GM12872 (cell line): Measurements from ENCODE around the gene TMEM87B.

Experiments used
- TF ChIP-seq, protein P1 (sequence below): IDR thresholded peaks from 3 replicates; pipeline ENCODE4 v1.5.1; 2011; ENCODE audit warnings: low read depth, mild to moderate bottlenecking, low read length, moderate library complexity; ENCODE audit not compliant: insufficient read depth

Gene TMEM87B

DNA sequence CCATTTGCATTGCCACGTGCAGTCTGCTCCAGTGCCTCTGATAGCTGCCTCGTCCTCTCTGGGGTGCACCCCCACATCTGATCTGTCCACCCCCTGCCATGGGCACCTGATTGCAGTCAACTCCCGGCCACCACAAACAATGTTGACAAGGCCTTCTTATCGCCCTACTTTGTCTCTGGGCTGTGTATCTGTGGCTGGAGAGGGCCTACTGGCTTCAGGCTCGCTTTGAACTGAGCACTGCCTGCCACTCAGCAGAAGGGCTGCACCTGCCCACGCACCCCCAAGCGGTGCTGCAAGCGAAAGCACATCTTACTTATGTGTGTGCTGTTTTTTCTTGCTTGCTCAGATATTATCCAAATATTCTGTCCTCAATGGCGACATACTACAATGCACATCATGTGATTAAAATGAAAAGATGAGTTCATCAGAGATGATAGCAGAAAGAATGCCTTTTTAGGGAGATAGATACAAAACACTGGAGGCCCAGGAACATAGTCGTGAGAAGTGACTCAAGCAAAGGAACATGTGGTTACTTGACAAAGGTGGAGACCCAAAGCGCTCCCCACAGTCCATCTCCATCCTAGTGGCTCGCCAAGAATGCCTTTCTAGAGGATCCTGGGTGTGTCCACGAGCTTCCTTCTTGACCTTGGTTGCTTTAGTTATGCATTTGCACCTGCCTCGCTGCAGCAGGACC, 111.9 kb downstream of the TMEM87B start:
- TF ChIP-seq, protein P1, sequence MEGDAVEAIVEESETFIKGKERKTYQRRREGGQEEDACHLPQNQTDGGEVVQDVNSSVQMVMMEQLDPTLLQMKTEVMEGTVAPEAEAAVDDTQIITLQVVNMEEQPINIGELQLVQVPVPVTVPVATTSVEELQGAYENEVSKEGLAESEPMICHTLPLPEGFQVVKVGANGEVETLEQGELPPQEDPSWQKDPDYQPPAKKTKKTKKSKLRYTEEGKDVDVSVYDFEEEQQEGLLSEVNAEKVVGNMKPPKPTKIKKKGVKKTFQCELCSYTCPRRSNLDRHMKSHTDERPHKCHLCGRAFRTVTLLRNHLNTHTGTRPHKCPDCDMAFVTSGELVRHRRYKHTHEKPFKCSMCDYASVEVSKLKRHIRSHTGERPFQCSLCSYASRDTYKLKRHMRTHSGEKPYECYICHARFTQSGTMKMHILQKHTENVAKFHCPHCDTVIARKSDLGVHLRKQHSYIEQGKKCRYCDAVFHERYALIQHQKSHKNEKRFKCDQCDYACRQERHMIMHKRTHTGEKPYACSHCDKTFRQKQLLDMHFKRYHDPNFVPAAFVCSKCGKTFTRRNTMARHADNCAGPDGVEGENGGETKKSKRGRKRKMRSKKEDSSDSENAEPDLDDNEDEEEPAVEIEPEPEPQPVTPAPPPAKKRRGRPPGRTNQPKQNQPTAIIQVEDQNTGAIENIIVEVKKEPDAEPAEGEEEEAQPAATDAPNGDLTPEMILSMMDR, result no peak

DNA sequence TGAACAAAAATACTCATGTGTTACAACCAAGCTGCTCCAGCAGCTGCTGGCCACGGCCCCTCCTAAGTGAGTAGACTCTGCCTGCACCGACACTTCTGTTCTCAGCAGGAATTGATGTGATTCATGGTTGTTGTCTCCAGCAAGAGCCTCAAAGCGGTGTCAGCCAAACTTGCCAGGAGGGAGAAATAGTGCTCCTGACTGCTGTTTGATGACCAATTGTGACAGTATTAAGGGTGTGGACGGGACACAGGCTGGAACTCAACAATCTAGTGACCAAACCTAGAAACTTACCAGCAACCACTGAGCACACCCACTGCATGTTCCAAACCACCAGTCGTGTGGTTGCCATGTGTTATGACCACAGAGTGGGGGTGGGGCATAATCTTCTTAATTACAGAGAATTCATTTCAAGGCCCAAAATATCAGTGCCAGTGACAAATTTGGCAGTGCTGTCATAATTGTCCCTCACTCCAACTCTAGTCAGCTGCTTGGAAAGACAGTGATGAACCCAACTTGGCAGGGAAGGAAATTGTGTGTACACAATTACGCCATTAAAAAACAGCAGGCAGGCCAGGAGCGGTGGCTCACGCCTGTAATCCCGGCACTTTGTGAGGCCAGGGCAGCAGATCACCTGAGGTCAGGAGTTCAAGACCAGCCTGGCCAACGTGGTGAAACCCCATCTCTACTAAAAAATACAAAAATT, 113.5 kb downstream of the TMEM87B start:
- TF ChIP-seq, protein P1, result no peak
